Nephron progenitor cell (in vitro differentiated cells): ENCODE measurements around the gene ATP5PO.

Experiments
- DNase-seq: peaks from one replicate; pipeline ENCODE4 v3.0.0; 2021
- H3K27ac Mint-ChIP-seq: 2 replicates; pipeline ENCODE4 v1.8.0; 2021; ENCODE audit warnings: mild to moderate bottlenecking, moderate library complexity, mixed read lengths
- H3K27me3 Mint-ChIP-seq: 2 replicates; pipeline ENCODE4 v1.8.0; 2021; ENCODE audit warnings: mild to moderate bottlenecking, low read depth, mixed read lengths; ENCODE audit not compliant: poor library complexity
- H3K36me3 Mint-ChIP-seq: 2 replicates; pipeline ENCODE4 v1.8.0; 2021; ENCODE audit warnings: low read depth, mixed read lengths
- H3K4me1 Mint-ChIP-seq: 2 replicates; pipeline ENCODE4 v1.8.0; 2021; ENCODE audit warnings: mixed read lengths
- H3K4me3 Mint-ChIP-seq: 2 replicates; pipeline ENCODE4 v1.8.0; 2021; ENCODE audit warnings: mild to moderate bottlenecking, moderate library complexity, mixed read lengths
- H3K9me3 Mint-ChIP-seq: 2 replicates; pipeline ENCODE4 v1.8.0; 2021; ENCODE audit warnings: mild to moderate bottlenecking, moderate library complexity, mixed read lengths
- CTCF ChIP-seq: fragments of 200-600 bp; sonication (generic); IDR thresholded peaks from 2 replicates; pipeline ENCODE4 v1.5.0; 2021; ENCODE audit warnings: antibody characterized with exemption

ATP5PO gene

GRCh38 chr21:33908760-33909159 lies 6.8 kb downstream of the ATP5PO start:
- H3K36me3 Mint-ChIP-seq = peaks cover 63% of the 10 kb centered on the region
- no peaks in the 10 kb centered on the region for H3K27me3 Mint-ChIP-seq
- no peak for TF ChIP-seq CTCF
- H3K9me3 Mint-ChIP-seq = no peaks in the 10 kb centered on the region
- H3K4me1 Mint-ChIP-seq = peaks cover 8% of the 10 kb centered on the region
- no peak for DNase-seq
- H3K4me3 Mint-ChIP-seq = no peak overlapping the region
- no peak overlapping the region for H3K27ac Mint-ChIP-seq

DNA sequence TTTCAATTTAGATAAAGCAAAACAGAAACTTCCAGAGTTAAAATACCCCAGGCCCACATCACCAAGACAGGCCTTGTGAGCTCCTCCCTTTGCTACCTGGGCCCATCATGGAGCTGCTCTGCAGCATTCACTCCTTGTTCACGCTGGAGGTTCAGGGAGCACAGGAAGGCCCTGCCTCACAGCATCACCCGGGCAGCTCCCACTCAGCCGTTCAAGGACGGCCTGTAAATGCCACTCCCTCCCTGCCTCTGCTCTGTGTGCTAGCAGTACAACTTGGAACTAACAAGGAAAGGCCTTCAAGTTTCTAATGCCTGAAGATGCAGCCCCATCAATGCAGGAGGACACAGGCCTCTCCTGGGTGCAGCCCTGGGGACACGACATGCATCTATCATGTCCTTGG lies 11.6 kb downstream of the ATP5PO start:
- Mint-ChIP-seq H3K27ac (peak overlapping the region; percentile 48), H3K9me3 (no peaks in the 10 kb centered on the region), H3K36me3 (peaks cover 58% of the 10 kb centered on the region), H3K4me3 (no peak overlapping the region), H3K27me3 (no peaks in the 10 kb centered on the region), H3K4me1 (peaks cover 5% of the 10 kb centered on the region)
- DNase-seq = no peak
- TF ChIP-seq CTCF = no peak

DNA sequence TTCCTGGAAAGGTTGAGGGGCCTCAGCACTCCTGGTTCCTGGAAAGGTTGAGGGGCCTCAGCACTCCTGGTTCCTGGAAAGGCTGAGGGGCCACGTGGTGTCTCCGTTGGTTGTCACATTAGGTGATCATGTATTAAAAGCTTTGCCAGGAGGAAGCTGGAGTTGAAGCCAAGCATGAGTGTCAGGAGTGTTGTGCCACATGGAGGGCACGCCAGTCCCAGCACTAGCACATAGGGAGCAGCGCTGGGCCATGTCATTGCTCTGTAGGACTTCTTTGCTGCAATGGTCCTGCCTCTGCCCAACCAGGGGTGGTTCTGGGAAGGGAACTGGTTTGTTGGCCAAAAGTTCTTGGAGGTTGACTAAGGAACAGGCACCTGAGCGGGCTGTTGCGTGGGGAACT lies 13.3 kb downstream of the ATP5PO start:
- no peak for TF ChIP-seq CTCF
- H3K27me3 Mint-ChIP-seq = no peaks in the 10 kb centered on the region
- peaks cover 5% of the 10 kb centered on the region for H3K4me1 Mint-ChIP-seq
- H3K36me3 Mint-ChIP-seq = peaks cover 48% of the 10 kb centered on the region
- H3K9me3 Mint-ChIP-seq = no peaks in the 10 kb centered on the region
- DNase-seq = no peak
- no peak overlapping the region for H3K4me3 Mint-ChIP-seq
- H3K27ac Mint-ChIP-seq = peak overlapping the region; percentile 29

GRCh38 chr21:33901412-33902288 lies 14.0 kb downstream of the ATP5PO start:
- peak; percentile 41 for DNase-seq
- no peaks in the 10 kb centered on the region for H3K27me3 Mint-ChIP-seq

DNA sequence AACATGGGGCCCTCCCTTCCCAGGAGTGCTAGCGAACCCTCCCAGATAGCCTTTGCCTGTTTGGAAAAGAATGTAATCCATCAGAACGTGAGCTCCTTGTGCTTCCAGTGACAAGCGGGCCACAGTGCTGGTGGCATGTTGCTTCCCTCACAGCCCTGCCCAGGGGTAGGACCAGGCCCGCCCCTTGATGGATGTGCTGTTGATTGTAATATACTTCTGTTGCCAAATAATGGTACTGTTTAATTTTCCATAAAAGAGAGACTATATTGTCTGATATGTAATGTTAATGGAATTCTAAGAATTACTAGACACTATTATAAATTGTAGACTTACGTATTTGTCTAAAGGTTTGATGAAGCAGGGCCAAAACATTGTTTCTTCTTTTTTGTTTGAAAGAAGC lies 16.4 kb downstream of the ATP5PO start:
- no peak for DNase-seq
- H3K27ac Mint-ChIP-seq = no peak overlapping the region
- peaks cover 27% of the 10 kb centered on the region for H3K36me3 Mint-ChIP-seq
- no peaks in the 10 kb centered on the region for H3K9me3 Mint-ChIP-seq
- H3K27me3 Mint-ChIP-seq = peaks cover 3% of the 10 kb centered on the region
- H3K4me1 Mint-ChIP-seq = peaks cover 34% of the 10 kb centered on the region
- no peak for TF ChIP-seq CTCF
- H3K4me3 Mint-ChIP-seq = no peak overlapping the region

More at GRCh38 chr21:33901412-33902288, 14.0 kb downstream of the ATP5PO start:
- peak; percentile 51 for TF ChIP-seq CTCF
- peaks cover 12% of the 10 kb centered on the region for H3K4me1 Mint-ChIP-seq
- no peak overlapping the region for H3K4me3 Mint-ChIP-seq
- H3K36me3 Mint-ChIP-seq = peaks cover 41% of the 10 kb centered on the region
- peak overlapping the region; percentile 80 for H3K27ac Mint-ChIP-seq
- no peaks in the 10 kb centered on the region for H3K9me3 Mint-ChIP-seq

DNA sequence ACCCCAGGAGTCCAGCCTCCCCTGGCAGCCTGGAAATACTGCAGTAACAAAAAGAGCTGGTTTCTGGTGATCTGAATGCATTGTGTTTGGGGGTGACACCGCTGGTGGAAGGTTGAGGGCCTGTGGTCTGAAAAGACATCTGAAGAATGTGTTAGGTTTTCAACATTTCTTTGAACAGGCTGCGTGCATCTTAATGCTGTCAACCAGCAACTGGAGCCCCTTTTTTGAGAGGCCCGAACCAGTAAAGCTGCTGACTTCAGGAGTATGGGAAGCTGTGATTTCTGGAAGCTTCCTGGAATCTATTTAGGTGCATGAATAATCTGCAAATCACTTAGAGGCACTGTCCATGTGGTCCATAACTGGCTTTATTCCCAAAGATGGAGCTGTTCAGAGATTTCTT lies 17.0 kb downstream of the ATP5PO start:
- peaks cover 3% of the 10 kb centered on the region for H3K27me3 Mint-ChIP-seq
- peaks cover 40% of the 10 kb centered on the region for H3K4me1 Mint-ChIP-seq
- H3K4me3 Mint-ChIP-seq = no peak overlapping the region
- peaks cover 25% of the 10 kb centered on the region for H3K36me3 Mint-ChIP-seq
- no peak for DNase-seq
- H3K27ac Mint-ChIP-seq = no peak overlapping the region
- H3K9me3 Mint-ChIP-seq = no peaks in the 10 kb centered on the region
- no peak for TF ChIP-seq CTCF
